Measurements from ENCODE around the gene KCNAB2.
A peak's percentile ranks its signal among the peaks of the same experiment; 100 is the strongest.

Gene KCNAB2

GRCh38 chr1:6108476-6108875 is 62.8 kb downstream of the KCNAB2 start:
- no peak for DNase-seq (ENCODE audit: low read depth in 2 of 2)

- DNase-seq (ENCODE audit: low read depth in 2 of 2) = peak in 1 of 2 donors; percentile 11
Measured at GRCh38 chr1:6108937-6109614, 63.4 kb downstream of the KCNAB2 start.

GRCh38 chr1:6109688-6110087 is 64.0 kb downstream of the KCNAB2 start:
- DNase-seq (ENCODE audit: low read depth in 2 of 2) = no peak

GRCh38 chr1:6110326-6110725 is 64.6 kb downstream of the KCNAB2 start:
- DNase-seq (ENCODE audit: low read depth in 2 of 2) = no peak

- DNase-seq (ENCODE audit: low read depth in 2 of 2) = no peak
Measured at GRCh38 chr1:6111571-6111970, 65.9 kb downstream of the KCNAB2 start.

GRCh38 chr1:6111991-6112689 is 66.5 kb downstream of the KCNAB2 start:
- no peak for DNase-seq (ENCODE audit: low read depth in 2 of 2)

- no peak for DNase-seq (ENCODE audit: low read depth in 2 of 2)
Measured at GRCh38 chr1:6112690-6113005, 67.0 kb downstream of the KCNAB2 start.

- DNase-seq (ENCODE audit: low read depth in 2 of 2) = no peak
Measured at GRCh38 chr1:6113116-6113515, 67.4 kb downstream of the KCNAB2 start.

- no peak for DNase-seq (ENCODE audit: low read depth in 2 of 2)
Measured at GRCh38 chr1:6113745-6114144, 68.1 kb downstream of the KCNAB2 start.

GRCh38 chr1:6116137-6116536 is 70.4 kb downstream of the KCNAB2 start:
- no peak for DNase-seq (ENCODE audit: low read depth in 2 of 2)

- no peak for DNase-seq (ENCODE audit: low read depth in 2 of 2)
Measured at GRCh38 chr1:6117064-6117463, 71.4 kb downstream of the KCNAB2 start.

GRCh38 chr1:6117624-6118023 is 71.9 kb downstream of the KCNAB2 start:
- DNase-seq (ENCODE audit: low read depth in 2 of 2) = no peak

- no peak for DNase-seq (ENCODE audit: low read depth in 2 of 2)
Measured at GRCh38 chr1:6118415-6118814, 72.7 kb downstream of the KCNAB2 start.

GRCh38 chr1:6121021-6121421 is 75.3 kb downstream of the KCNAB2 start:
- DNase-seq (ENCODE audit: low read depth in 2 of 2) = no peak

GRCh38 chr1:6121651-6122370 is 76.1 kb downstream of the KCNAB2 start:
- DNase-seq (ENCODE audit: low read depth in 2 of 2) = no peak

- DNase-seq (ENCODE audit: low read depth in 2 of 2) = no peak
Measured at GRCh38 chr1:6123083-6123482, 77.4 kb downstream of the KCNAB2 start.

- DNase-seq (ENCODE audit: low read depth in 2 of 2) = no peak
Measured at GRCh38 chr1:6123816-6124215, 78.1 kb downstream of the KCNAB2 start.

GRCh38 chr1:6124341-6124740 is 78.7 kb downstream of the KCNAB2 start:
- DNase-seq (ENCODE audit: low read depth in 2 of 2) = no peak

- DNase-seq (ENCODE audit: low read depth in 2 of 2) = no peak
Measured at GRCh38 chr1:6124746-6125365, 79.2 kb downstream of the KCNAB2 start.

GRCh38 chr1:6125366-6125765 is 79.7 kb downstream of the KCNAB2 start:
- no peak for DNase-seq (ENCODE audit: low read depth in 2 of 2)

GRCh38 chr1:6126028-6126427 is 80.3 kb downstream of the KCNAB2 start:
- no peak for DNase-seq (ENCODE audit: low read depth in 2 of 2)

GRCh38 chr1:6126521-6127067 is 80.9 kb downstream of the KCNAB2 start:
- DNase-seq (ENCODE audit: low read depth in 2 of 2) = no peak
